GM12878 (cell line): ENCODE results near the gene SLC10A1. TPM values are rescaled to one million over a fixed set of nuclear protein-coding genes. Genes with fewer than 3 reads are reported as not detected.

Experiments
- ATAC-seq: fragments of 200-7000 bp; cut with Tn5 transposase; 3 replicates; pipeline ENCODE4 v1.9.1; 2020; ENCODE audit warnings: mild to moderate bottlenecking, moderate library complexity
- BruUV-seq: library from RNA; stranded (reverse); fragments of 400-500 nt; replicated peaks from 2 replicates; lab custom pipeline; 2021; lab: Mats Ljungman, UMichigan
- CTCF ChIA-PET: fragments of 300-600 bp; sonication (Branson Sonifier 250); formaldehyde crosslinking; extraction: SDS; loops from one replicate; lab custom pipeline; 2021; ENCODE audit warnings: inconsistent platforms; lab: Yijun Ruan, JAX
- POLR2A ChIA-PET: fragments of 350-600 bp; formaldehyde crosslinking; extraction: SDS; loops from one replicate; lab custom pipeline; 2021; ENCODE audit warnings: inconsistent platforms; lab: Charles Lee
- RAD21 ChIA-PET: fragments of 300-600 bp; sonication (Branson Sonifier 250); formaldehyde crosslinking; loops from one replicate; lab custom pipeline; 2023; ENCODE audit warnings: antibody characterized with exemption; ENCODE audit not compliant: unreplicated experiment; lab: Charles Lee
- SMC1A ChIA-PET: fragments of 300-600 bp; sonication (Branson Sonifier 250); formaldehyde crosslinking; loops from one replicate; lab custom pipeline; 2023; ENCODE audit not compliant: unreplicated experiment, uncharacterized antibody; lab: Charles Lee
- DNase-seq: peaks from one replicate; pipeline ENCODE4 v3.0.0-alpha.2; 2011; ENCODE audit warnings: low read depth, low spot score
- FAIRE-seq: peaks from 3 replicates; lab custom pipeline; 2011; peaks lifted over from hg19 to GRCh38; lab: Jason Lieb, UNC
- H2AFZ ChIP-seq: 2 replicates; pipeline ENCODE4 v1.6.0; 2011; ENCODE audit warnings: low read depth, low read length, control low read depth; ENCODE audit not compliant: control insufficient read depth
- H3K27ac ChIP-seq: 2 replicates; pipeline ENCODE4 v1.5.1; 2011; ENCODE audit warnings: control low read depth; ENCODE audit not compliant: control insufficient read depth, insufficient read depth
- H3K27me3 ChIP-seq, 2 experiments: replicated peaks in 1 of 2; 2 replicates each; pipeline versions ENCODE4 v1.6.0 to v1.6.1; 2011; ENCODE audit warnings: low read length in 1 of 2; ENCODE audit not compliant: control insufficient read depth in 2 of 2, insufficient read depth in 2 of 2
- H3K36me3 ChIP-seq, 2 experiments: 2 replicates each; pipeline ENCODE4 v1.5.1; 2011; ENCODE audit warnings: low read length in 1 of 2; ENCODE audit not compliant: control insufficient read depth in 2 of 2, insufficient read depth in 2 of 2
- H3K4me1 ChIP-seq: 2 replicates; pipeline ENCODE4 v1.6.1; 2011; ENCODE audit warnings: mild to moderate bottlenecking, low read length, moderate library complexity, mixed read lengths; ENCODE audit not compliant: control insufficient read depth, insufficient read depth
- H3K4me2 ChIP-seq: 2 replicates; pipeline ENCODE4 v1.6.0; 2011; ENCODE audit warnings: control low read depth; ENCODE audit not compliant: control insufficient read depth, insufficient read depth
- H3K4me3 ChIP-seq: fragments of 200-600 bp; sonication (generic); 2 replicates; pipeline ENCODE4 v1.5.1; 2016
- H3K79me2 ChIP-seq: 2 replicates; pipeline ENCODE4 v1.6.0; 2011; ENCODE audit warnings: low read length; ENCODE audit not compliant: control insufficient read depth, insufficient read depth
- H3K9ac ChIP-seq: 2 replicates; pipeline ENCODE4 v1.8.0; 2011; ENCODE audit warnings: low read length, control low read depth, mixed read lengths; ENCODE audit not compliant: control insufficient read depth, insufficient read depth
- H3K9me3 ChIP-seq: replicated peaks from 3 replicates; pipeline ENCODE4 v1.5.1; 2011; ENCODE audit warnings: mild to moderate bottlenecking, low read length; ENCODE audit not compliant: control insufficient read depth, insufficient read depth
- H4K20me1 ChIP-seq: 2 replicates; pipeline ENCODE4 v1.6.0; 2011; ENCODE audit not compliant: control insufficient read depth, insufficient read depth
- ATF2 ChIP-seq: IDR thresholded peaks from 2 replicates; pipeline ENCODE4 v1.6.1; 2012; ENCODE audit warnings: low read length, inconsistent platforms
- BRCA1 ChIP-seq: IDR thresholded peaks from 2 replicates; pipeline ENCODE4 v1.6.1; 2011; ENCODE audit warnings: low read depth, low read length, improper control_type of control experiment
- GATAD2B ChIP-seq: fragments of 450-650 bp; conservative IDR thresholded peaks from 2 replicates; pipeline ENCODE4 v1.6.1; 2017; ENCODE audit warnings: low read depth, mild to moderate bottlenecking, moderate library complexity
- JUNB ChIP-seq: IDR thresholded peaks from 2 replicates; pipeline ENCODE4 v1.6.1; 2016; ENCODE audit warnings: antibody characterized with exemption, mild to moderate bottlenecking
- KAT2A ChIP-seq: conservative IDR thresholded peaks from 2 replicates; pipeline ENCODE4 v1.6.1; 2011; ENCODE audit warnings: low read depth, low read length; ENCODE audit not compliant: control insufficient read depth
- MEF2B ChIP-seq: fragments of 450-650 bp; IDR thresholded peaks from 2 replicates; pipeline ENCODE4 v1.6.1; 2018; ENCODE audit warnings: mild to moderate bottlenecking, moderate library complexity; ENCODE audit not compliant: partially characterized antibody, poor library complexity, severe bottlenecking
- NR2C1 ChIP-seq: fragments of 450-650 bp; IDR thresholded peaks from 2 replicates; pipeline ENCODE4 v1.6.1; 2017; ENCODE audit warnings: antibody characterized with exemption, mild to moderate bottlenecking, moderate library complexity
- NRF1 ChIP-seq: conservative IDR thresholded peaks from 2 replicates; pipeline ENCODE4 v1.6.1; 2011; ENCODE audit warnings: mild to moderate bottlenecking, low read depth, low read length, improper control_type of control experiment
- SIN3A ChIP-seq: IDR thresholded peaks from 2 replicates; pipeline ENCODE4 v1.6.1; 2012; ENCODE audit warnings: low read depth, low read length, improper control_type of control experiment
- SMAD5 ChIP-seq: IDR thresholded peaks from 2 replicates; pipeline ENCODE4 v1.6.1; 2016; ENCODE audit warnings: antibody characterized with exemption, low read depth
- ZBED1 ChIP-seq: IDR thresholded peaks from 2 replicates; pipeline ENCODE4 v1.6.1; 2016; ENCODE audit warnings: borderline replicate concordance
- ZNF207 ChIP-seq: fragments of 450-650 bp; IDR thresholded peaks from 2 replicates; pipeline ENCODE4 v1.6.1; 2014; ENCODE audit warnings: antibody characterized with exemption, mild to moderate bottlenecking, borderline replicate concordance
- WGBS: methylation state at CpG from one replicate; pipeline ENCODE4 v1.1.6; 2016; ENCODE audit warnings: low lambda C conversion rate; ENCODE audit not compliant: insufficient replicate concordance, insufficient coverage; ENCODE audit errors: missing lambda C conversion rate; 5-methylcytosine and 5-hydroxymethylcytosine counted together
- in situ Hi-C: fragments of 300-500 bp; cut with MboI; formaldehyde crosslinking; loops from 9 replicates; pipeline ENCODE4 v1.14.3; 2018; ENCODE audit warnings: mixed read lengths
- intact Hi-C: fragments of 100-400 bp; cut with micrococcal nuclease; formaldehyde crosslinking; loops from one replicate; pipeline ENCODE4 v1.14.2; 2022; ENCODE audit not compliant: unreplicated experiment
- polyA plus RNA-seq, 11 experiments: library from polyadenylated mRNA; depleted of rRNA in 4 of 11; unstranded in 6 of 11; stranded (reverse) in 5 of 11; fragments of >200 nt; fragmentation: Nextera tagmentation in 4 of 11; fragmentation: Illumina TruSeq in 1 of 11; extraction: Ambion mirVana in 4 of 11; extraction: Trizol in 1 of 11; gene quantifications; 1 replicate in 1 of 11; 2 replicates in 10 of 11; pipeline versions ENCODE4 v1.2.1 to v1.2.3, GENCODE V29; 2011 to 2016; ENCODE audit warnings: inconsistent platforms in 2 of 11, missing spikeins in 2 of 11, low read depth in 1 of 11
- total RNA-seq, 4 experiments: library from RNA; depleted of rRNA in 3 of 4; stranded (reverse); fragments of >200 nt in 3 of 4; fragmentation: Illumina TruSeq in 1 of 4; extraction: Trizol in 1 of 4; gene quantifications; 2 replicates each; pipeline versions ENCODE4 v1.2.1 to v1.2.3, GENCODE V29; 2013 to 2021
- TF ChIP-seq, protein P1 (sequence below): IDR thresholded peaks from 2 replicates; pipeline ENCODE4 v1.6.1; 2011; ENCODE audit warnings: borderline replicate concordance, low read depth, mild to moderate bottlenecking, moderate library complexity, low read length; ENCODE audit not compliant: insufficient read depth, poor library complexity, severe bottlenecking
- TF ChIP-seq, protein P2 (sequence below): fragments of 450-650 bp; IDR thresholded peaks from 2 replicates; pipeline ENCODE4 v1.6.1; 2017; ENCODE audit warnings: mild to moderate bottlenecking
- TF ChIP-seq, protein P3 (sequence below): fragments of 450-650 bp; IDR thresholded peaks from 2 replicates; pipeline ENCODE4 v1.6.1; 2017; ENCODE audit warnings: borderline replicate concordance

Gene SLC10A1
- total and polyA plus RNA-seq, 10 of the 15 experiments (the other 5 are each of a cell fraction or from before 2014, with no cell fraction given): 0.15 to 0.16 TPM; not detected in 8

- FAIRE-seq (peak; percentile 69), DNase-seq (peak; percentile 61), ATAC-seq (peak; percentile 90)
- intact Hi-C loops (loop anchor here (2.0 kb wide), 1 partner anchor 165 kb away; no protein-coding TSS in a partner anchor), in situ Hi-C loops (no loop called here)
- Histone ChIP-seq H3K27me3 (no peaks in the 10 kb centered on the region; a peak in 1 of 4 replicates), H3K9me3 (peaks cover 5% of the 10 kb centered on the region; the same call in 2 of the 3 replicates), H2AFZ (peak overlapping the region; percentile 77), H3K4me3 (peak overlapping the region; percentile 88), H3K36me3 (peaks cover 19 to 21% of the 10 kb centered on the region in 2 experiments), H3K79me2 (peaks cover 36% of the 10 kb centered on the region), H3K4me1 (peaks cover 5% of the 10 kb centered on the region; the same call in 1 of the 2 replicates), H3K27ac (peak overlapping the region; percentile 100), H4K20me1 (no peaks in the 10 kb centered on the region; the same call in 1 of the 2 replicates), H3K9ac (peak overlapping the region; percentile 100), H3K4me2 (peak overlapping the region; percentile 93)
- no TSS peak for BruUV-seq
- ChIA-PET SMC1A (interaction anchor here (0.7 to 2.0 kb wide), 3 partner anchors 37 to 369 kb away, joined by 3 to 8 read pairs (median 4); partner anchors contain the start of genes ERH and SLC39A9), POLR2A (interaction anchor here (0.5 to 1.5 kb wide), 8 partner anchors 10 to 1729 kb away, joined by 3 to 5 read pairs (median 4); partner anchors contain the start of gene SUSD6), CTCF (interaction anchor here (0.5 kb wide), 1 partner anchor 148 kb away, joined by 3 read pairs; no protein-coding TSS in a partner anchor), RAD21 (interaction anchor here (0.8 kb wide), 1 partner anchor 156 kb away, joined by 3 read pairs; the partner anchor contains the start of gene SUSD6)
- under 1% methylated on average over 54 of the region's 54 CpGs for WGBS
- TF ChIP-seq BRCA1 (peak; percentile 71), SIN3A (no peak), JUNB (no peak), ZNF207 (peak; percentile 56; the same call in 1 of the 2 replicates), ATF2 (no peak), MEF2B (no peak), KAT2A (no peak), NRF1 (peak; percentile 32), NR2C1 (no peak), SMAD5 (no peak), GATAD2B (0 out of 2 replicates have a peak, but pooled peaks have one; percentile 33), ZBED1 (no peak)
- TF ChIP-seq, protein P1, sequence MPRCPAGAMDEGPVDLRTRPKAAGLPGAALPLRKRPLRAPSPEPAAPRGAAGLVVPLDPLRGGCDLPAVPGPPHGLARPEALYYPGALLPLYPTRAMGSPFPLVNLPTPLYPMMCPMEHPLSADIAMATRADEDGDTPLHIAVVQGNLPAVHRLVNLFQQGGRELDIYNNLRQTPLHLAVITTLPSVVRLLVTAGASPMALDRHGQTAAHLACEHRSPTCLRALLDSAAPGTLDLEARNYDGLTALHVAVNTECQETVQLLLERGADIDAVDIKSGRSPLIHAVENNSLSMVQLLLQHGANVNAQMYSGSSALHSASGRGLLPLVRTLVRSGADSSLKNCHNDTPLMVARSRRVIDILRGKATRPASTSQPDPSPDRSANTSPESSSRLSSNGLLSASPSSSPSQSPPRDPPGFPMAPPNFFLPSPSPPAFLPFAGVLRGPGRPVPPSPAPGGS: peak; percentile 26
- TF ChIP-seq, protein P2, sequence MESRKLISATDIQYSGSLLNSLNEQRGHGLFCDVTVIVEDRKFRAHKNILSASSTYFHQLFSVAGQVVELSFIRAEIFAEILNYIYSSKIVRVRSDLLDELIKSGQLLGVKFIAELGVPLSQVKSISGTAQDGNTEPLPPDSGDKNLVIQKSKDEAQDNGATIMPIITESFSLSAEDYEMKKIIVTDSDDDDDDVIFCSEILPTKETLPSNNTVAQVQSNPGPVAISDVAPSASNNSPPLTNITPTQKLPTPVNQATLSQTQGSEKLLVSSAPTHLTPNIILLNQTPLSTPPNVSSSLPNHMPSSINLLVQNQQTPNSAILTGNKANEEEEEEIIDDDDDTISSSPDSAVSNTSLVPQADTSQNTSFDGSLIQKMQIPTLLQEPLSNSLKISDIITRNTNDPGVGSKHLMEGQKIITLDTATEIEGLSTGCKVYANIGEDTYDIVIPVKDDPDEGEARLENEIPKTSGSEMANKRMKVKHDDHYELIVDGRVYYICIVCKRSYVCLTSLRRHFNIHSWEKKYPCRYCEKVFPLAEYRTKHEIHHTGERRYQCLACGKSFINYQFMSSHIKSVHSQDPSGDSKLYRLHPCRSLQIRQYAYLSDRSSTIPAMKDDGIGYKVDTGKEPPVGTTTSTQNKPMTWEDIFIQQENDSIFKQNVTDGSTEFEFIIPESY: no peak
- TF ChIP-seq, protein P3, sequence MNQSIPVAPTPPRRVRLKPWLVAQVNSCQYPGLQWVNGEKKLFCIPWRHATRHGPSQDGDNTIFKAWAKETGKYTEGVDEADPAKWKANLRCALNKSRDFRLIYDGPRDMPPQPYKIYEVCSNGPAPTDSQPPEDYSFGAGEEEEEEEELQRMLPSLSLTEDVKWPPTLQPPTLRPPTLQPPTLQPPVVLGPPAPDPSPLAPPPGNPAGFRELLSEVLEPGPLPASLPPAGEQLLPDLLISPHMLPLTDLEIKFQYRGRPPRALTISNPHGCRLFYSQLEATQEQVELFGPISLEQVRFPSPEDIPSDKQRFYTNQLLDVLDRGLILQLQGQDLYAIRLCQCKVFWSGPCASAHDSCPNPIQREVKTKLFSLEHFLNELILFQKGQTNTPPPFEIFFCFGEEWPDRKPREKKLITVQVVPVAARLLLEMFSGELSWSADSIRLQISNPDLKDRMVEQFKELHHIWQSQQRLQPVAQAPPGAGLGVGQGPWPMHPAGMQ: no peak; the same call in 1 of the 2 replicates
Observed at GRCh38 chr14:69767369-69767999, 29.6 kb downstream of the SLC10A1 start.
